ENCODE measurements around the gene CARD14. TPM values are rescaled to one million over a fixed set of nuclear protein-coding genes. Genes with fewer than 3 reads are reported as not detected.

CARD14 gene
- total and polyA plus RNA-seq, 2 of the 13 experiments (the other 11 are each of a cell fraction or from before 2014, with no cell fraction given), result 0.11 TPM; not detected in 1

DNA sequence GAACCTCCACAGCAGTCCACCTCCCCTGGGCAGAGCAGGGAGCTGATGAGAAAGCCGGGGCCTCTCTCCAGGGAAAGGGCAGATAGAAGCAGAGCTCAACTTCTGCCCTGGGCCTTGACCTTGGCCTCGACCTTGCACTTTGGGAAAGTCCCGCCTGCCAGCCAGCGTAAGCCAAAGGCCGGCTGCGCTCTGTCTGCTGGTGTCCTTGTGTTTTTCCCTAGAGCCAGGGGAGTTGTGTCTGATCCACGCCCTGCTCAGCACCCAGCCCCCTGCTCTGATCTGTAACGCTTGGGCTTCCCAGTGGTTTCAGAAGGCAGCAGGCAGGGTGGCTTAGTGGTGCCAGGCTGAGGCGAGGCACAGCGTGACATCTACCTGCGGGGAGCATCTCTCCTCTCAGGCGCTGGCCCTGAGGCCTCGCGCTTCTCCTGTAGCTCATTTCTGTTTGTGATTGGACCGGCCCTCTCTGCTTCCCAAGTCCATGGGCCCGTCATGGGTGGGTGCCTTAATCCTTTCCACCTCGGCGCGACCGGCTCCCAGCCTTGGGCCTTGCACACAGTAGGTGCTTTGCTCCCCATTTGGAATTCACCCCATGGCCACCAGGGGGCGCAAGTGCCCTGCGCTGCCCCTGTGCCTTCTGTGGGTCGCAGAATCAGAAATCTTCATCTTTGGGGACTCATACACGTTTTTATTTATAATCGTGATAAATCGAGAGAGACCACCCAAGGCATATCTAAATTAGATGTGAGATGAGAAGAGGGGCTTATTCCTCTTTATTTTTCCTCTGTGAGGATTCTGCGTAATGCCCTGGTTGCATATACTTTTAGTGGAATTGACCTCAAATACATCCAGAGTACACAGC lies 26.1 kb downstream of the CARD14 start (continued):
- no peak for TF ChIP-seq ZNF138 (CRISPR knock-in tag; IDR thresholded peaks at IDR 0.05; ENCODE audit: low read depth)
- TF ChIP-seq, protein P1, sequence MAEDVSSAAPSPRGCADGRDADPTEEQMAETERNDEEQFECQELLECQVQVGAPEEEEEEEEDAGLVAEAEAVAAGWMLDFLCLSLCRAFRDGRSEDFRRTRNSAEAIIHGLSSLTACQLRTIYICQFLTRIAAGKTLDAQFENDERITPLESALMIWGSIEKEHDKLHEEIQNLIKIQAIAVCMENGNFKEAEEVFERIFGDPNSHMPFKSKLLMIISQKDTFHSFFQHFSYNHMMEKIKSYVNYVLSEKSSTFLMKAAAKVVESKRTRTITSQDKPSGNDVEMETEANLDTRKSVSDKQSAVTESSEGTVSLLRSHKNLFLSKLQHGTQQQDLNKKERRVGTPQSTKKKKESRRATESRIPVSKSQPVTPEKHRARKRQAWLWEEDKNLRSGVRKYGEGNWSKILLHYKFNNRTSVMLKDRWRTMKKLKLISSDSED (CRISPR knock-in tag; IDR thresholded peaks at IDR 0.05), result no peak
- no peak for TF ChIP-seq MAFF (IDR thresholded peaks at IDR 0.05; ENCODE audit: low read depth, low read length)
- no peak for TF ChIP-seq KLF13 (CRISPR knock-in tag; IDR thresholded peaks at IDR 0.05)
- no peak for TF ChIP-seq ZNF879 (CRISPR knock-in tag; IDR thresholded peaks at IDR 0.05)
- no peak for TF ChIP-seq STAT5B (CRISPR knock-in tag; IDR thresholded peaks at IDR 0.05)
- TF ChIP-seq ESRRA (CRISPR knock-in tag; IDR thresholded peaks at IDR 0.05; ENCODE audit: low read depth), result peak; percentile 94
- TF ChIP-seq HMG20A (CRISPR knock-in tag; IDR thresholded peaks at IDR 0.05; ENCODE audit: borderline replicate concordance), result peak; percentile 49; the same call in 1 of the 2 replicates
- TF ChIP-seq ZNF549 (CRISPR knock-in tag; IDR thresholded peaks at IDR 0.05), result no peak
- no peak for TF ChIP-seq FOXP1 (IDR thresholded peaks at IDR 0.05)
- TF ChIP-seq FOXP1 (CRISPR knock-in tag; IDR thresholded peaks at IDR 0.05), result 0 out of 2 replicates have a peak, but pooled peaks have one; percentile 13
- TF ChIP-seq HNRNPL (IDR thresholded peaks at IDR 0.05; ENCODE audit: low read depth, low read length), result 0 out of 2 replicates have a peak, but pooled peaks have one; percentile 39
- TF ChIP-seq YEATS2 (CRISPR knock-in tag; IDR thresholded peaks at IDR 0.05; ENCODE audit: borderline replicate concordance), result peak; percentile 31; the same call in 1 of the 2 replicates
- no peak for TF ChIP-seq ATAD3A (CRISPR knock-in tag; IDR thresholded peaks at IDR 0.05)
- TF ChIP-seq, protein P2, sequence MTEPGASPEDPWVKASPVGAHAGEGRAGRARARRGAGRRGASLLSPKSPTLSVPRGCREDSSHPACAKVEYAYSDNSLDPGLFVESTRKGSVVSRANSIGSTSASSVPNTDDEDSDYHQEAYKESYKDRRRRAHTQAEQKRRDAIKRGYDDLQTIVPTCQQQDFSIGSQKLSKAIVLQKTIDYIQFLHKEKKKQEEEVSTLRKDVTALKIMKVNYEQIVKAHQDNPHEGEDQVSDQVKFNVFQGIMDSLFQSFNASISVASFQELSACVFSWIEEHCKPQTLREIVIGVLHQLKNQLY (CRISPR knock-in tag; IDR thresholded peaks at IDR 0.05), result no peak
- TF ChIP-seq, protein P3, sequence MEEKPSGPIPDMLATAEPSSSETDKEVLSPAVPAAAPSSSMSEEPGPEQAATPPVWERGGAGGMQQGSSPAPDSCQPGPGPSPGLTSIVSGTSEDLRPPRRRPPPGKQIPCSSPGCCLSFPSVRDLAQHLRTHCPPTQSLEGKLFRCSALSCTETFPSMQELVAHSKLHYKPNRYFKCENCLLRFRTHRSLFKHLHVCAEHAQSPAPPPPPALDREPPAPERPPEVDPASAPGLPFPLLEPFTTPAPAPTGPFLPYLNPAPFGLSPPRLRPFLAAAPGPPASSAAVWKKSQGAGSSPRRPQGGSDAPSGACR (CRISPR knock-in tag; IDR thresholded peaks at IDR 0.05), result no peak
- TF ChIP-seq GATAD2A (CRISPR knock-in tag; IDR thresholded peaks at IDR 0.05), result peak; percentile 36; the same call in 1 of the 2 replicates
- TF ChIP-seq FOXA1 (IDR thresholded peaks at IDR 0.05), result no peak
- no peak for TF ChIP-seq FOXA1 (CRISPR knock-in tag; IDR thresholded peaks at IDR 0.05)
- no peak for TF ChIP-seq IKZF4 (CRISPR knock-in tag; IDR thresholded peaks at IDR 0.05; ENCODE audit: borderline replicate concordance, low read depth, not compliant biosample characterization)
- TF ChIP-seq, protein P4, sequence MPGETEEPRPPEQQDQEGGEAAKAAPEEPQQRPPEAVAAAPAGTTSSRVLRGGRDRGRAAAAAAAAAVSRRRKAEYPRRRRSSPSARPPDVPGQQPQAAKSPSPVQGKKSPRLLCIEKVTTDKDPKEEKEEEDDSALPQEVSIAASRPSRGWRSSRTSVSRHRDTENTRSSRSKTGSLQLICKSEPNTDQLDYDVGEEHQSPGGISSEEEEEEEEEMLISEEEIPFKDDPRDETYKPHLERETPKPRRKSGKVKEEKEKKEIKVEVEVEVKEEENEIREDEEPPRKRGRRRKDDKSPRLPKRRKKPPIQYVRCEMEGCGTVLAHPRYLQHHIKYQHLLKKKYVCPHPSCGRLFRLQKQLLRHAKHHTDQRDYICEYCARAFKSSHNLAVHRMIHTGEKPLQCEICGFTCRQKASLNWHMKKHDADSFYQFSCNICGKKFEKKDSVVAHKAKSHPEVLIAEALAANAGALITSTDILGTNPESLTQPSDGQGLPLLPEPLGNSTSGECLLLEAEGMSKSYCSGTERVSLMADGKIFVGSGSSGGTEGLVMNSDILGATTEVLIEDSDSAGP (CRISPR knock-in tag; IDR thresholded peaks at IDR 0.05; ENCODE audit: borderline replicate concordance), result peak; percentile 66; the same call in 1 of the 2 replicates
- no peak; the same call in 1 of the 2 replicates for TF ChIP-seq ZNF619 (CRISPR knock-in tag; IDR thresholded peaks at IDR 0.05)
- no peak for TF ChIP-seq ZNF570 (CRISPR knock-in tag; IDR thresholded peaks at IDR 0.05; ENCODE audit: borderline replicate concordance)
- TF ChIP-seq ZNF253 (CRISPR knock-in tag; IDR thresholded peaks at IDR 0.05; ENCODE audit: borderline replicate concordance), result no peak
- no peak for TF ChIP-seq FIP1L1 (IDR thresholded peaks at IDR 0.05; ENCODE audit: borderline replicate concordance, insufficient read depth, low read depth, low read length)
- TF ChIP-seq, protein P5, sequence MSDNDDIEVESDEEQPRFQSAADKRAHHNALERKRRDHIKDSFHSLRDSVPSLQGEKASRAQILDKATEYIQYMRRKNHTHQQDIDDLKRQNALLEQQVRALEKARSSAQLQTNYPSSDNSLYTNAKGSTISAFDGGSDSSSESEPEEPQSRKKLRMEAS (IDR thresholded peaks at IDR 0.05), result 0 out of 2 replicates have a peak, but pooled peaks have one; percentile 34
- TF ChIP-seq FOXM1 (CRISPR knock-in tag; IDR thresholded peaks at IDR 0.05), result no peak
- TF ChIP-seq SRF (IDR thresholded peaks at IDR 0.05; ENCODE audit: low read depth, low read length), result no peak
- TF ChIP-seq POLR2AphosphoS5 (IDR thresholded peaks at IDR 0.05; ENCODE audit: low read depth, low read length), result no peak
